ENCODE data around the gene EIF4G3.

GRCh38 chr1:21185221-21185731 lies 8.6 kb upstream of the EIF4G3 start:
- TF ChIP-seq CTCF (IDR thresholded peaks at IDR 0.05) (no peak), RXRA (IDR thresholded peaks at IDR 0.05; ENCODE audit: borderline replicate concordance, low read depth) (no peak), SIN3A (IDR thresholded peaks at IDR 0.05; ENCODE audit: borderline replicate concordance, low read depth, low read length) (no peak), EZH2phosphoT487 (IDR thresholded peaks at IDR 0.05; ENCODE audit: borderline replicate concordance, low read depth) (no peak), JUND (IDR thresholded peaks at IDR 0.05) (no peak), NRF1 (IDR thresholded peaks at IDR 0.05; ENCODE audit: low read depth, low read length) (no peak)
